Esophagus muscularis mucosa (tissue), 3 donors: ENCODE data around the gene PGM2.

ENCODE experiments used
- CTCF ChIP-seq, 3 experiments: fragments of 200-600 bp in 2 of 3; fragments of 450-650 bp in 1 of 3; sonication (generic) in 2 of 3; IDR thresholded peaks; one replicate each; pipeline ENCODE4 v1.5.1; 2017 to 2019; ENCODE audit warnings: antibody characterized with exemption in 3 of 3, mild to moderate bottlenecking in 2 of 3, moderate library complexity in 1 of 3
- POLR2AphosphoS5 ChIP-seq, 2 donors: sonication (generic); formaldehyde crosslinking; IDR thresholded peaks; one replicate each; pipeline ENCODE4 v1.6.1; 2017; ENCODE audit warnings: antibody characterized with exemption in 2 of 2

GRCh38 chr4:37836274-37836673 lies 9.8 kb downstream of the PGM2 start:
- TF ChIP-seq POLR2AphosphoS5 (IDR thresholded peaks at IDR 0.05): no peak
- no peak for TF ChIP-seq CTCF (IDR thresholded peaks at IDR 0.05)
